HG03521 (cell line): ENCODE results near the gene SPATA31C1.
"Not testable (repeated sequence)": the region's sequence is repeated elsewhere in the genome, so short reads cannot be mapped to it uniquely, and the experiment has no call there.

ENCODE experiments used
- ATAC-seq: cut with Tn5 transposase; IDR thresholded peaks from one replicate; pipeline ENCODE4 v1.9.1; 2021; ENCODE audit warnings: mild to moderate bottlenecking, moderate library complexity; ENCODE audit not compliant: unreplicated experiment

Gene SPATA31C1

DNA sequence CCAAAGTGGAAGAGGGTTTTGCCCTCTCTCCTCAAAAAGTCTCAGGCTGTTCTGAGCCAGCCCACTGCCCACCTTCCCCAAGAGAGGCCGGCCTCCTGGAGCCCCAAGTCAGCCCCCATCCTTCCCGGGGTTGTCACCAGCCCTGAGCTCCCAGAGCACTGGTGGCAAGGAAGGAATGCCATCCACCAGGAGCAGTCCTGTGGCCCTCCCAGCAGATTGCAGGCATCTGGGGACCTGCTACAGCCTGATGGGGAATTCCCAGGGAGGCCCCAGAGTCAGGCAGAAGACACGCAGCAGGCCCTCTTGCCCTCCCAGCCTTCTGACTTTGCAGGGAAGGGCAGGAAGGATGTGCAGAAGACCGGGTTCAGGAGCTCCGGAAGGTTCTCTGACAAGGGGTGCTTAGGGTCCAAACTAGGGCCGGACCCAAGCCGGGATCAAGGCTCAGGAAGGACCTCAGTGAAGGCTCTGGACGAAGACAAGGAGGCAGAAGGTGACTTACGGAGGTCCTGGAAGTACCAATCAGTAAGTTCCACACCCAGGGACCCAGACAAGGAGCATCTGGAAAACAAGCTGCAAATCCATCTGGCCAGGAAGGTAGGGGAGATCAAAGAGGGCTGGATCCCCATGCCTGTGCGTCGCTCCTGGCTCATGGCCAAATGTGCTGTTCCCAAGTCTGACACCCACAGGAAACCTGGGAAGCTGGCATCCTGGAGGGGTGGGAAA, 31.4 kb upstream of the SPATA31C1 start:
- ATAC-seq: no peak

DNA sequence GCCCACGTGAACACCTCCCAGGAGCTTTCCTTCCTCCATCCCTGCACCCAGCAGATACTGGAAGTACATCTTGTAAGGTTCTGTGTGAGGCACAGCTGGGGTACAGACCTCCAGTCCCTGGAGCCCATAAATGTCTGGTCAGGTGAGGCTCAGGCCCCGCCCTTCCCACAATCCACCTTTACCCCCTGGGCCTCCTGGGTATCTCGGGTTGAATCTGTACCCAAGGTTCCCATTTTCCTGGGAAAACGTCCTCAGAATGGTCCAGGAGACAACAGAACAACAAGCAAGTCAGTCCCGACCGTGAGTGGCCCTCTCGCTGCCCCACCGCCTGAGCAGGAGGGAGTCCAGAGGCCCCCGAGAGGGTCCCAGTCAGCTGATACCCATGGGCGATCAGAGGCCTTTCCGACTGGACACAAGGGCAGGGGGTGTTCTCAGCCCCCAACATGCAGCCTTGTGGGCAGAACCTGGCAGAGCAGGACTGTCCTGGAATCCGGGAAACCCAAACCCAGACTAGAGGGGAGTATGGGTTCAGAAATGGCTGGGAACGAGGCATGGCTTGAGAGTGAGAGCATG, 30.7 kb upstream of the SPATA31C1 start:
- no peak for ATAC-seq

DNA sequence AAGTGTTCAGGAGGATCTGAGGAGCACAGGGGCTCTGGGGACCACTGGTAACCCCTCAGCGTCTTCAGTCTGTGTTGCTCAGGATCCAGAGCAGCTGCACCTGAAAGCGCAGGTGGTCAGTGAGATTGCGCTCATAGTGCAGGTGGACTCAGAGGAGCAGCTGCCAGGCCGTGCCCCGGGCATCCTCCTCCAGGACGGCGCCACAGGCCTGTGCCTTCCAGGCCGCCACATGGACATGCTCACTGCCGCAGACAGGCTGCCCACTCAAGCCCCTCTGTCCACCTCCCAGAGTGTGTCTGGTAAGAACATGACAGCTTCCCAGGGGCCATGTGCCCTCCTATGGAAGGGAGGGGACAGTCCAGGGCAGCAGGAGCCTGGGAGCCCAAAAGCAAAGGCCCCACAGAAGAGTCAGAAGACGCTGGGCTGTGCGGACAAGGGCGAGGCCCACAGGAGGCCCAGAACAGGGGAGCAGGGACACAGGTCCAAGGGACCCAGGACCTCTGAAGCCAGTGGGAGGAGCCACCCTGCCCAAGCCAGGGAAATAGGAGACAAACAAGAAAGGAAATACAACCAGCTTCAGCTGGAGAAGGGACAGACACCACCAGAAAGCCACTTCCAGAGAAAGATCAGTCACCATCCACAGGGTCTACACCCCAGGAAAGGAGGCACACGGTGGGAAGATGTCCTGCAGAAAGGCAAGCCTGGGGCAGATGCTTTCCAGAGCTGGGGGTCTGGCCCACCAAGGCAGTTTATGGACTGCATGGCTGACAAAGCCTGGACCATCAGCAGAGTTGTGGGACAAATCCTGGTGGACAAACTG, 29.9 kb upstream of the SPATA31C1 start:
- ATAC-seq: no peak

DNA sequence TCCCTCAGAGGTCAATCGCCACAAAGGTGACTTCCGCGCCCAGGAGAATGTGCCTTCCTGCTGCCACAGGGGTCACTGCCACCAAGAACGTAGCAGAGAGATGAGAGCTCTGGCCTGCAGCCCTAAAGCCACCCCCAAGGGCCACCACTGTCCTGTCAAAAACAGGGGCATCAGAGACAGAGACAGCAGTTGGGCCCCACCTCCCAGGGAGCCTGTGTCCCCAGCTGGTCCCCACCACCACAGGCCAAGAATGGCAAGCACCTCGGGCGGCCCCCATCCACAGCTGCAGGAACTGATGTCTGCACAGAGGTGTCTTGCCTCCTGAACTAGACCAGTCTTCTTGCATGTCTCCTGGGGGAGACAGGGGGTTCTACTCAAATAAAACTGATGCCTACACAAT, 29.3 kb upstream of the SPATA31C1 start:
- ATAC-seq: no peak

DNA sequence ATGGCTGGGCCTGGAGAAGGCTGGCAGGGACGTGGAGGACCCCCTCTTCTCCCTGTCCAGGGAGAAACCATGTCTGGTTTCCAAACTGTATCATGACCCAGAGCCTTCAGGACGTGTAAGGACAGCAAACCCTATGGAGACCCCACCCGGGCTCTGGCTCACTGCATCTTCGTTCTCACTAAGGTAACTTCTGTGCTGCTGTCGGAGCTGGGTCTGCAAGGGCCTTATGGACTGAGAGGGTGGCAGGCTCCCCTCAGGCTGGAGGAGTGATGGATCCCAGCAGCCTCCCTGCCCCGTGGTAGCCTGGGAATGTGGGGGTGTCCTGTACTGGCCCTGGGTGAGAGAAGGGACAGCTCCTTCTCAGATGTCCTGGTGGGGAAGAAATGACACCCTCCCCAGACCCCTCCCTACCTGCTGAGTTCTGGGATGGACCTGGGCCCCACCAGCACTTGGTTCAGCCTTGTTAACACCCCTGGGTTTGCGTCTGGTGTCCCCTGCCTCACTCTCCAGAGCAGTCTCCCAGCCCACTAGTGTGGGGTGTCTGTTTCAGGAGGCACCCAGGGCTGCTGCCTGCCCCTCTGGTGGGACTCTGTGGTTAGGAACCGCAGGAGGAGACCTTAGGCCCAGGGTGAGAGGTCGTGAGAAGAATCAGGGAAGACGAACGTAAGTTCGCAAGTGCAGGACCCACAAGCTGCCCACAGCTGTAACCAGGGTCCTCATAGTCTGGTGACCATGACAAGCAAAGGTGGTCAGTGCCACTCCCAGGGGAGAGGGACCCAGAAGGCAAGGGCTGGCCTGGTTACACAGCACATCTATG, 28.5 kb upstream of the SPATA31C1 start:
- ATAC-seq: no peak

DNA sequence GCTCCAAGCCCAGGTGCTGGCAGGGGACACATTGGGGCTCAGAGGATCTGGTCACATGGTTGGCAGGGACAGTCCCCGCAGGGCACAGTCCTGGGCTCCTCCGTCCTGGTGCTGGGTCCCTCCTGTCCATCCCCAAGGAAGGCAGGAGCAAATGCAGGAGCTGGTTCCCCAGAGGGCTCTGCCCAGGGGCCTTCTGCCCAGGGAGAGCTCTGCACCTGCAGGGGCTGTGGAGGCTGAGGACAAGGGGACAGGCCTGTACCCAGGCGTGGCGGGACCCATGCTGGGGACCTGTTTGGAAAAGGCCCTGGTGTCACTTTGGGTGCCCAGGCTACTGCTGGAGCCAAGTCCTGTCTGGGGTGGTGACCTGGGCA, 27.9 kb upstream of the SPATA31C1 start:
- ATAC-seq: no peak

DNA sequence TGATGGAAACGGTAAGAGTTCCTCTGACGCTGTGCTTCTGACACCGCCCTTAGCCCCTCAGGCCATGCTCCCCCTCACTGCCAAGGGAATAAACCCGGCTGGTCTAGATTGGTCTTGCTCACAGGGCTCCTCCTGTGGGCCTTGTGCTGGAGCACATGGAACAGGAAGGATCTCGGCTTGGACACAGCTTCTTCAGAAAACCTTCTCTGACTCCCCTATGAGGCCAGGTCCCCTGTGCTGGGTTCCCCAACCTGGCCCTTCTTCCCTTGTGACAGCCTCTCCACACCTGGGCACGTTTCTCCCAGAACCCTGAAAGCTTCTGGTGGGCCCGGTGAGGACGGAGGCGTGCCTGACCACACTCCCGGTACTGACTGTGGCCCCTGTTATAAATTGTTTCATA, 26.9 kb upstream of the SPATA31C1 start:
- no peak for ATAC-seq

DNA sequence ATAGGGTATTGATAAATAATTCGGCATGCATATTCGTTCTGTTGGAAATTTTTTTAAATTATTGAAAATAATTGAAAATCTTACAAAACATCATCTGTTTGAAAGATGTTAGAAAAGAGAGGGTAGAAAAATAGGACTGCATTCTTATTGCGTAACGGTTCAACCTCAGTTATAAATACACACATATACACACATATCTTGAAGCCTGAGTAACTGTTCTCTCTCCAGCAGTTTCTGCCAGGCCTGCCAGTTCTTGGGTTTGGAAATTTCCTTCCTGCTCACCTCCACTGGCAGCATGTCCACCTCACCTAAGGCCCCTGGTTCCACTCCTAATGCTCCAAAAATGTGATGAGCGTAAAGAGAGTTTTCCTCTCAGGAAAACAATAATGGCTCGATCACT, 26.0 kb upstream of the SPATA31C1 start:
- ATAC-seq: no peak

DNA sequence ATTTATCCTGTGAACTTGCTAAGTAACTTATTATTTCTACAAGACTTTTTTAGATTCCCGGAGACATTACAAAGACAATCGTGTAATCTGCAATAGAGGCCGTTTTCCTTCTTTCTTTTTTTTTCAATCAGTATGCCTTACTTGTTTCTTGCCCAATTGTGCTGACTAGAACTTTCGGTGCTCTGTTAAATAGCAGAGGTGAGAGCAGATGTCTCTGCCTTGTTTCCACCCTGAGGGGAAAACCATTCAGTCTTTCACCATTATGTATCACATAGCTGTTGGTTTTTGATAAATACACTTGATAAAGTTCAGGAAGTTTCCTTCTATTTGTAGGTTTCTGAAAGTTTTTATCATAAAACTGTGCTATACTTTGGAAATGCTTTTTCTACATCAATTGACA, 24.8 kb upstream of the SPATA31C1 start:
- no peak for ATAC-seq

DNA sequence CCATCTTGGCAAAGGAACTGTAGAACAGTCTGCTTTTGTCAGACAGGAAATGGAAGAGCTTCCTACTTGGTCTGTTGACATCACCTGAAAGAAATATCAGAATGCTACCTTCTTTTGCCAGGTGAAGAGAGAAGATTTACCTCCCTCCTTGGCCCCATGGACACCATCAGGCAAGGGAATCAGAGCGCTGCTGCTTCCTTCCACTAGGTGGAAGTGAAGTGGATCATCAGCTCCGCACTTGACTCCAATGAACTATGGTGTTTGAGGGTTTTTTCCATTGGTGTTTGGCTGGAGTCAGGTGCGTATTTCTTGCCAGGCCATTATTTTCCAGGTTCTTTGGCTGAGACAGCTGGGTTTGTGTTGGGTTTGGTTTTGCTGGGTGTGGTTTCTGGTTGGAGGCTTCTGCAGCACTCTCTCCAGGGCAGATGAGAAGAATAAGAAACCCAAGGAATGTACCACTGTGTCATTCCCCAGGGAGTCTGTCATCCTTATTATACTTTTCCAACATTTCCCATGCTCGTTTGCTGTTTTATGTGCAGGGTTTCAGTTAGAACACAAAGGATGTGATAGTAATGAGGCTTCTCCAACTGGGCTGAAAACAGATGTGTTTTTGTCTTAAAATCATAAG, 22.6 kb upstream of the SPATA31C1 start:
- no peak for ATAC-seq

DNA sequence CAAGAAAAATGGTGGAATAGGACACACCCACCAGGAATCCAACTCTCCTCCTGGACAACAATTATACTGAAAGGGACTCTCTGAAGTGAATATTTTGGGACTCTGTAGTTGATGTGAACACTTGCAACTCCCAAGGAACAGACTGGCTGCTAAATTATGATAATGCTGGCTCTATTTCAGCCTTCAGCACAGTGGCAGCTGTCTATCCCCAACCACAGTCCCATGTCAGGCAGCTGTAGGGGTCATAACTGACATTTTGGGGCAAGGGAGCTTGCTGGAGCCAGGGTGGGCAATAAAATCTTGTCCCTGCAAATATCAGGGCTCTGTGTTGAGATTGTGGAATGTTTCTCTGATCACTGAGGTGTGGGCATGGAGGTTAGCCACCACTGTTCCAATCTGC, 20.9 kb upstream of the SPATA31C1 start:
- no peak for ATAC-seq

DNA sequence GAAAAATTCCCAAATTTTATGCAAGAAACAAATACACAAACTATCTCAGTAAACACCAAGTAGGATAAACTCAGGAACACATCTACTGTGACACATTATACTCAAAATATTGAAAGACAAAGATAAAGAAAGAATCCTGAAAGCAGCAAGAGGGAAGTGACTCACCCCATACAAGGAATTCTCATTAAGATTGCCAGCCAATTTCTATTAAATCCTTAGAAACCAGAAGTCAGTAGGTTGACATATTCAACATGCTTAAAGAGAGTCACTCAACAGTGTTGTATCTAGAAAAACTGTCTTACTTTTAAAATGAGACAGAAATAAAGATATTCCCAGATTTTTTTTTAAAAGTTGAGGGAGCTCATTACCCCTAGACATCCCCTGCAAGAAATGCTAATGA, 19.6 kb upstream of the SPATA31C1 start:
- no peak for ATAC-seq

DNA sequence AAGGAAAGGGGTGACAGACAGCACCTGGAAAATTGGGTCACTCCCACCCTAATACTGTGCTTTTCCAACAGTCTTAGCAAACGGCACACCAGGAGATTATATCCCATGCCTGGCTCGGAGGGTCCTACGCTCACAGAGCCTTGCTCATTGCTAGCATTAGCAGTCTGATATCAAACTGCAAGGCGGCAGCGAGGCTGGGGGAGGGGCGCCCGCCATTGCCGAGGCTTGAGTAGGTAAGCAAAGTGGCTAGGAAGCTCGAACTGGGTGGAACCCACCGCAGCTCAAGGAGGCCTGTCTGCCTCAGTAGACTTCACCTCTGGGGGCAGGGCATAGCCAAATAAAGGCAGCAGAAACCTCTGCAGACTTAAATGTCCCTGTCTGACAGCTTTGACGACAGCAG, 15.4 kb upstream of the SPATA31C1 start:
- not testable (repeated sequence) for ATAC-seq

DNA sequence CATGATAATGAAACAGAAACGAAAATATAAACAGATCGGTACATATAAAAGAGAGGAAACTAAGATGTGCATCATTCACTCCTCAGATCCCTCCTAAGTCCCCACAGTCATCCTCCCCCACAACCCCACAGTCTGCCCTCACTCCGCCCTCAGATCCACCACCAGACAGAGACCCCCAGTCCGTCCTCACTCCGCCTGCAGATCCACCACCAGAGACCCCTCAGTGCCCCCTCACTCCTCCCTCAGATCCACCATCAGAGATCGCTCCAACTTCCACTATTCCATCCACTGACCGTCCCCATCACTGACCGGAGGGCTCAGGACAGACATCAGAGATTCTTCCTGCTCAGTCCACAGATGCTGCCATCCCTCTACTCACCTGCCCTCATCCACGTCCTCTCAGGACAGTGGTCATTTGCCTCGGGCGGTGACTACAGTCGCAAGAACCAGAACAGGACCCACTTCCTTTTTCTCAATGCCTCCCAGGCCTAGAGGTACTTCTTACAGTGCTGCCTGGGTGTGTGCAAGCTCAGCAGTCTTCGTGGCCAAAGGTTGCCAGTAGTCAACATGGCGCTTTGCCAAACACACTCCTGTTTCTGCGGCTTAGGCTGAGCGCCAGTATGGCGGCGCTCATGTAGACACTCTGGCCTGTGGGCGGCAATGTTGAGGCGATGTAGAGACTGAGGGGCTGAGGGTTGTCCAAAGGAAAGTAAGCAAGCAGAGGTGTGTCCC, 8.3 kb upstream of the SPATA31C1 start:
- ATAC-seq: no peak

DNA sequence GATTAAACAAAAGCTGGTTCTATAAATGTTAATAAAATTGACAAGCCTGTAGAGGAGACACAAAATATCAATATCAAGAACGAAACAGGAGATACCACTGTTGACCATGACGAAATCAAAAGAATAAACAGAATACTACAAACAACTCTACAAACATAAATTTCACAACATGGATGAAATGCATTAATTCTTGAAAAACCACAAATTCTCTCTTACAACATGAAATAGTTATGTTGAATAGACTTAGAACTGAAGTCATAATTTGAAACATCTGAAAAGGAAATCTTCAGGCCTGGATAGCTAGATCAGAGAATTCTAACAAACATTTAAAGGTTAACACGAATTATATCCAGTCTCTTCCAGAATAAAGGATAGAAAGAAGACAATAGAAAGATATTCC, 6.9 kb upstream of the SPATA31C1 start:
- no peak for ATAC-seq

DNA sequence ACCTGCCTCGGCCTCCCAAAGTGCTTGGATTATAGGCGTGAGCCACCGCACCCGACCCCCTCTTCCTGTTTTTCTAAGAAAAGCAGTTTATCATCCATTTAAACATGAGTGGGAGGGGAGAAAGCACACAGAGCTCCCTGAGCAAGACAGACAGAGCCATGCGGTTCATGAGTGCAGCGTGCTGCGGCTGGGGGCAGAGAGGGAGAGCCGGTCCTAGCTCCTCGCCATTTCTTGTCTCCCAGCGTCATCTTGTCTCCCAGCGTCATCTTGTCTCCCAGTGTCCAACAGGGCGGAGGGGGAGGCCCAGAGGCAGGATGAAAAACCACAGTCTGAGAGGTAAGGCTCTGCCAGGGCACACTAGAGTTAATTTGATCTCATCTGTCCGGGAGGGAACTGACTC, 1.3 kb downstream of the SPATA31C1 start:
- ATAC-seq: not testable (repeated sequence)

DNA sequence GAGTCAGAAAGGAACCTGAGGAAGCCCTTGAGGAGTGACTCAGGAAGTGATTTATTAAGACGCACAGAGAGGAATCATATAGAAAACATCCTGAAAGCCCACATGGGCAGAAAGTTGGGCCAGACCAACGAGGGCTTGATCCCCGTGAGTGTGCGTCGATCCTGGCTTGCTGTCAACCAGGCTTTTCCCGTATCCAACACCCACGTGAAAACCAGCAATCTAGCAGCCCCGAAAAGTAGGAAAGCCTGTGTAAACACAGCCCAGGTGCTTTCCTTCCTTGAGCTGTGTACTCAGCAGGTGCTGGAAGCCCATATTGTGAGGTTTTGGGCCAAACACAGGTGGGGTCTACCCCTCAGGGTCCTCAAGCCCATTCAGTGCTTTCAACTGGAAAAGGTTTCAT, 3.8 kb downstream of the SPATA31C1 start:
- ATAC-seq: not testable (repeated sequence)

DNA sequence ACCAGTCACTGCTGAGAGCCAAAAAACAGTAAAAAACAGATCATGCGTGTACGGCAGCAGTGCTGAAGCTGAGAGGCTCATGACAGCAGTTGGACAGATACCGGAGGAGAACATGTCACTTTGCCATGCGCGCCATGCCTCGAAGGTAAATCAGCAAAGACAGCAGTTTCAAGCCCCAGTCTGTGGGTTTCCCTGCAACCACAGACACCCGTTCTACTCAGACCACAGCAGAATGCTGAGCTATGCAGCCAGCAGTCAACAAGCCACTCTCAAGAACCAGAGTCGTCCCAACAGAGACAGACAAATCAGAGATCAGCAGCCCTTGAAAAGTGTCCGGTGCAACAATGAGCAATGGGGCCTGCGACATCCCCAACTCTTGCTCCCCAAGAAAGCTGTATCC, 5.2 kb downstream of the SPATA31C1 start:
- not testable (repeated sequence) for ATAC-seq

DNA sequence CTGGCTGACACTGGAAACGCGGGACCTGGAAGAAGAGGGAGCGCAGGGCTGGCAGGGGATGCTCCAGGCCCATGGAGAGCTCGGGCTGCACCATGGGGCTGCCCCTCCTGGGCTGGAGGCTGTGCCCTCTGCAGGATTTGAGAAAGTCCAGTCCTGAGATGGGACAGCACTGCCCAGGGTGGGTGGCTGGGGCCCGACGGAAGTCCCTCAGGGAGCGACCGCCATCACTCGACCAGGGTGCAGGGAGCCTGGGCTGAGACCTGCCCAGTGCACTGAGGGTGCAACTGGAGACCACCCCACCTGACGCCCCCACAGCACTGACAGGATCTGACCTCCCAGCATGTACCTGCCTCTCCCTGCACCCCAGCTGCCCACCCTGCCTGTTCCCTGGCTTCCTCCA, 7.1 kb downstream of the SPATA31C1 start:
- ATAC-seq: not testable (repeated sequence)

DNA sequence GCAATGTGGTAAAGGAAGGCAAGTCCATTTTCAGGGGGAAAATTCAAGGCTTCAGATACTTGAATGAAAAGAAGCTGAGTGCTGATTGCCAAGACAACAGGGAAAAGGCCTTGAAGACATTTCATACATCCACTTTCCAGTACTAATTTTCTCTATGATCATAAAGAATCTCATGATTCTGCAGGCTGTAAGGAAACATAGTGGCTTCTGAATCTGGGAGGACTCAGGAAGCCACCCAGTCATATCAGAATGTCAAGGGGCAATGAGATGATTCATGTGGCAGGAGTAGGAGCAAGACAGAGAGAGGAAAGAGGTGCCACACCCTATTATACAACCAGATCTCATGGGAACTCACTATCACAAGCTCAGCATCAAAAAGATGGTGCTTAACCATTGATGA, 11.4 kb downstream of the SPATA31C1 start:
- not testable (repeated sequence) for ATAC-seq
